Measurements from ENCODE around the gene NPC1L1. TPM values are rescaled to one million over a fixed set of nuclear protein-coding genes. Genes with fewer than 3 reads are reported as not detected.

NPC1L1 gene
- total RNA-seq, 1 donor, result not detected

DNA sequence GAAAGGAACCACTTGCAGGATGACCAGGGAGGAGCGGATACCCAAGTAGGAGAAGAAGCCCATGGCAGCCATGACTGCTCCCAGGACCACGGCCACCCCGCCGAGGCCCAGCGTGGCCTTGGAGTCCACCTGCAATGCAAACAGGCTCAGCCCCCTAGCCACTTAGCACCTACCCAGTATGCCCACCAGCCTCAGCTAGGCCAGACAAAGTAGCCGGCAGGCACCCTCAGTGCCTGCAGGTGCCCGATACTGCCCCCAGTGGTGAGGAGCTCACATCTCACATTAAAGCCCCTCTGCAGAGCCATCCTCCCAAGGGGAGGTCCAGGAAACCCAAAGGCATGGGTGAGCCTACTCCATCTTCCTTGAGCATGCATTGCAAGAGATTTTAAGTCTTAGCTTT is 6.6 kb downstream of the NPC1L1 start:
- Histone ChIP-seq H3K27ac (ENCODE audit: low read depth, low read length) (no peak overlapping the region), H4K20me1 (ENCODE audit: insufficient read depth, low read length) (peaks cover 3% of the 10 kb centered on the region), H3K9me3 (ENCODE audit: low read depth, low read length) (no peaks in the 10 kb centered on the region)

DNA sequence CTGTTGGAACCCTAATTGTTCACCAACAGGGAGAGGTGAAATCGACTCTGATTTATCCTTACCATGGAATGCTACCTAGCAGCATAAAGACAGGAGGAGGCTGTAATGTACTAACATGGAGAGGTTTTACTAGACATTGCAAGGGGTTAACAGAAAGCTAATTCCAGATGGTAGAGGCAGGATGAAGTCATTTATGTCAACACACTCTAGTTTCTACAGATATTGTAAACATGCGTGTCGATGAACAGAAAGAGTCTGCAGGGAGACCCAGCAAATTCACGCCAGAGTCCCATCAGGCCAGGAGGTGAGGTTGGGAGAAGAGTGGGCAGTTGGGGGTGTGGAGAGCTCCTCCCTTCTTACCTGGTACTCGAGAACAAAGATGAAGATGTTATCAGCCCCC is 7.0 kb downstream of the NPC1L1 start:
- Histone ChIP-seq H3K4me1 (ENCODE audit: insufficient read depth, low read length) (no peaks in the 10 kb centered on the region), H3K27ac (ENCODE audit: low read depth, low read length) (no peak overlapping the region), H3K79me2 (ENCODE audit: insufficient read depth, low read length) (no peaks in the 10 kb centered on the region), H2AFZ (ENCODE audit: low read length) (peak overlapping the region; percentile 47), H3K36me3 (ENCODE audit: insufficient read depth, low read length) (no peaks in the 10 kb centered on the region), H3K27me3 (ENCODE audit: insufficient read depth, low read length) (no peaks in the 10 kb centered on the region), H3K4me3 (ENCODE audit: insufficient read depth, low read length) (no peak overlapping the region), H3K4me2 (ENCODE audit: insufficient read depth, low read length) (no peak overlapping the region), H4K20me1 (ENCODE audit: insufficient read depth, low read length) (peaks cover 3% of the 10 kb centered on the region), H3K9me3 (ENCODE audit: low read depth, low read length) (no peaks in the 10 kb centered on the region)
- no peak for TF ChIP-seq CTCF (IDR thresholded peaks at IDR 0.05; ENCODE audit: extremely low read depth, low read depth, low read length)
- DNase-seq (ENCODE audit: insufficient read length, low spot score, missing footprints), result peak; percentile 61

More for the DNA sequence above, 6.6 kb downstream of the NPC1L1 start:
- Histone ChIP-seq H3K4me2 (ENCODE audit: insufficient read depth, low read length) (no peak overlapping the region), H3K4me3 (ENCODE audit: insufficient read depth, low read length) (no peak overlapping the region), H3K4me1 (ENCODE audit: insufficient read depth, low read length) (no peaks in the 10 kb centered on the region), H2AFZ (ENCODE audit: low read length) (no peak overlapping the region), H3K36me3 (ENCODE audit: insufficient read depth, low read length) (no peaks in the 10 kb centered on the region), H3K27me3 (ENCODE audit: insufficient read depth, low read length) (no peaks in the 10 kb centered on the region), H3K79me2 (ENCODE audit: insufficient read depth, low read length) (no peaks in the 10 kb centered on the region)
- DNase-seq (ENCODE audit: insufficient read length, low spot score, missing footprints), result peak; percentile 92
- TF ChIP-seq CTCF (IDR thresholded peaks at IDR 0.05; ENCODE audit: extremely low read depth, low read depth, low read length), result peak; percentile 65

GRCh38 chr7:44533301-44534055 is 7.7 kb downstream of the NPC1L1 start:
- no peaks in the 10 kb centered on the region for H3K79me2 ChIP-seq (ENCODE audit: insufficient read depth, low read length)
- TF ChIP-seq CTCF (IDR thresholded peaks at IDR 0.05; ENCODE audit: extremely low read depth, low read depth, low read length), result no peak
- H3K9me3 ChIP-seq (ENCODE audit: low read depth, low read length), result no peaks in the 10 kb centered on the region
- peak; percentile 89 for DNase-seq (ENCODE audit: insufficient read length, low spot score, missing footprints)
- H3K4me1 ChIP-seq (ENCODE audit: insufficient read depth, low read length), result no peaks in the 10 kb centered on the region
- H3K27ac ChIP-seq (ENCODE audit: low read depth, low read length), result no peak overlapping the region
- peaks cover 3% of the 10 kb centered on the region for H4K20me1 ChIP-seq (ENCODE audit: insufficient read depth, low read length)
- no peak overlapping the region for H3K4me3 ChIP-seq (ENCODE audit: insufficient read depth, low read length)
- peak overlapping the region; percentile 47 for H2AFZ ChIP-seq (ENCODE audit: low read length)
- no peaks in the 10 kb centered on the region for H3K27me3 ChIP-seq (ENCODE audit: insufficient read depth, low read length)
- H3K4me2 ChIP-seq (ENCODE audit: insufficient read depth, low read length), result no peak overlapping the region
- no peaks in the 10 kb centered on the region for H3K36me3 ChIP-seq (ENCODE audit: insufficient read depth, low read length)

GRCh38 chr7:44531421-44532380 is 9.4 kb downstream of the NPC1L1 start:
- Histone ChIP-seq H3K36me3 (ENCODE audit: insufficient read depth, low read length) (no peaks in the 10 kb centered on the region), H4K20me1 (ENCODE audit: insufficient read depth, low read length) (peaks cover 3% of the 10 kb centered on the region), H3K9me3 (ENCODE audit: low read depth, low read length) (no peaks in the 10 kb centered on the region), H3K79me2 (ENCODE audit: insufficient read depth, low read length) (no peaks in the 10 kb centered on the region), H2AFZ (ENCODE audit: low read length) (no peak overlapping the region), H3K27ac (ENCODE audit: low read depth, low read length) (no peak overlapping the region), H3K27me3 (ENCODE audit: insufficient read depth, low read length) (no peaks in the 10 kb centered on the region), H3K4me2 (ENCODE audit: insufficient read depth, low read length) (no peak overlapping the region), H3K4me3 (ENCODE audit: insufficient read depth, low read length) (no peak overlapping the region), H3K4me1 (ENCODE audit: insufficient read depth, low read length) (no peaks in the 10 kb centered on the region)
- DNase-seq (ENCODE audit: insufficient read length, low spot score, missing footprints), result peak; percentile 50
- no peak for TF ChIP-seq CTCF (IDR thresholded peaks at IDR 0.05; ENCODE audit: extremely low read depth, low read depth, low read length)

Data from osteoblast (primary cell).